Nephron progenitor cell (in vitro differentiated cells): ENCODE data around the gene AK2.

ENCODE experiments used
- DNase-seq: peaks from one replicate; pipeline ENCODE4 v3.0.0; 2021
- H3K27ac Mint-ChIP-seq: 2 replicates; pipeline ENCODE4 v1.8.0; 2021; ENCODE audit warnings: mild to moderate bottlenecking, moderate library complexity, mixed read lengths
- H3K27me3 Mint-ChIP-seq: 2 replicates; pipeline ENCODE4 v1.8.0; 2021; ENCODE audit warnings: mild to moderate bottlenecking, low read depth, mixed read lengths; ENCODE audit not compliant: poor library complexity
- H3K36me3 Mint-ChIP-seq: 2 replicates; pipeline ENCODE4 v1.8.0; 2021; ENCODE audit warnings: low read depth, mixed read lengths
- H3K4me1 Mint-ChIP-seq: 2 replicates; pipeline ENCODE4 v1.8.0; 2021; ENCODE audit warnings: mixed read lengths
- H3K4me3 Mint-ChIP-seq: 2 replicates; pipeline ENCODE4 v1.8.0; 2021; ENCODE audit warnings: mild to moderate bottlenecking, moderate library complexity, mixed read lengths
- H3K9me3 Mint-ChIP-seq: 2 replicates; pipeline ENCODE4 v1.8.0; 2021; ENCODE audit warnings: mild to moderate bottlenecking, moderate library complexity, mixed read lengths
- CTCF ChIP-seq: fragments of 200-600 bp; sonication (generic); IDR thresholded peaks from 2 replicates; pipeline ENCODE4 v1.5.0; 2021; ENCODE audit warnings: antibody characterized with exemption

The AK2 gene

GRCh38 chr1:33008051-33008914 lies 28.4 kb downstream of the AK2 start:
- no peak for TF ChIP-seq CTCF
- DNase-seq, result no peak
- Mint-ChIP-seq H3K4me3 (no peak overlapping the region), H3K36me3 (peaks cover 51% of the 10 kb centered on the region), H3K4me1 (peaks cover 14% of the 10 kb centered on the region), H3K27me3 (no peaks in the 10 kb centered on the region), H3K27ac (peak overlapping the region; percentile 11), H3K9me3 (no peaks in the 10 kb centered on the region)

DNA sequence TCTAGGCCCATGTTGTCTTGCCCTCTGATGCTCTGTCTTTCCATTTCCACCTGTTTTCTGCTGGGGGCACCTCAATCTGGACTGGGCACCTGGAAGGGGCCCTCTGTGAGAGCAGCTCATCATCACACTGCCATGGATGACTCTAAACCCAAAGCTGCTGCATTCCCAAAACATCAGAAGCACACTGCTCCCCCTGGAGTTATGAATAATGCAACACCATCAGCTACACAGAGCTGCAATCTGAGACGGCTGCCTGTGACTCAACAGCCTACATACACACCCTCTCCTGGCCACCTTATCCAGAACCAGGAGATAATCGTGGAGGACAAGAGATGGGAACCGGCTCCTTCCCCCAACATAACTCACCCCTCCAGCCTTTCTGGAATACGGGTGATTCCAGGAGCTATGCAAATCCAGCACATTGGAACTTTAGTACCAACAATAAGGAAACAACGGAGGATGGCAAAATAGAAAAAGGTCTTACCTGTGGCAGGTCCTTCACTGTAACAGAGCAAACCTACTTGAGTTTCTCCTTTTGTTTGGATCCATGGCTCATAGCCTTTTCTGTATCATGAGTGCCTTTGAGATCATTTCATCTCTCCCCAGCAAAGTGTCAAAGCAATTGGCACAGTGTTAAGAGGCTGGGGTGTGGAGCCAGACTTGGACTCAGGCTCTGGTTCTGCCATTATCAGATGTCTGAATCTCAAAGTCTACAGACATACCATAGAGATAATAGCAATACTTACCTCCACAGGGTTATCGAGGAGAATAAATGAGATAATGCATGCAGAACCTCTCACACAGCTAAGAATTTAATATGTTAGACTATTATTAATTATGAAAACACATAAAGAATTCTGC lies 29.3 kb downstream of the AK2 start:
- no peaks in the 10 kb centered on the region for H3K27me3 Mint-ChIP-seq
- DNase-seq, result no peak
- no peak overlapping the region for H3K27ac Mint-ChIP-seq
- peaks cover 52% of the 10 kb centered on the region for H3K36me3 Mint-ChIP-seq
- no peaks in the 10 kb centered on the region for H3K9me3 Mint-ChIP-seq
- no peak overlapping the region for H3K4me3 Mint-ChIP-seq
- no peak for TF ChIP-seq CTCF
- H3K4me1 Mint-ChIP-seq, result peaks cover 14% of the 10 kb centered on the region

DNA sequence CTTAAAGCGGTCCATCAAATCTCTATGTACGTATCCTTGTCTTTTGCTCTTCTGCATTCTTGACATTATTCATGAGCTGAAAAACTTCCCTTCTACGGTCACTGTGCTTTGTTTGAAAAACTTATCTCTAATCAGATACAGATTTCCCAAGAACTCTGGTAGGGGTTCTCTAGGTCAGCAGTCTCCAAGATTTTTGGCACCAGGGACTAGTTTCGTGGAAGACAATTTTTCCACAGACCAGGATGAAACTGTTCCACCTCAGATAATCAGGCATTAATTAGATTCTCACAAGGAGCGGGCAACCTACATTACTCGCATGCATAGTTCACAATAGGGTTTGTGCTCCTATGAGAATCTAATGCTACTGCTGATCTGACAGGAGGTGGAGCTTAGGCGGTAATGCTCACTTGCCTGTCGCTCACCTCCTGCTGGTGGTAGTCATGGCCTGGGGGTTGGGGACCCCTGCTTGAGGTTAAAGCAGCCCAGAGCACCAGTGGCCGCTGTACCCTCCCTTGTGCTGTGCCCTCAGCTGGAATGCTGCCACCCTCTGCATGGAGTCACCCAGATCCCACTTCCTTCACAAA lies 30.8 kb downstream of the AK2 start:
- Mint-ChIP-seq H3K9me3 (no peaks in the 10 kb centered on the region), H3K4me3 (no peak overlapping the region), H3K27me3 (no peaks in the 10 kb centered on the region), H3K36me3 (peaks cover 38% of the 10 kb centered on the region), H3K27ac (peak overlapping the region; percentile 81), H3K4me1 (peaks cover 14% of the 10 kb centered on the region)
- TF ChIP-seq CTCF, result no peak
- DNase-seq, result no peak

- Mint-ChIP-seq H3K4me3 (no peak overlapping the region), H3K27ac (no peak overlapping the region), H3K9me3 (no peaks in the 10 kb centered on the region), H3K4me1 (peaks cover 20% of the 10 kb centered on the region), H3K27me3 (no peaks in the 10 kb centered on the region), H3K36me3 (peaks cover 32% of the 10 kb centered on the region)
- no peak for TF ChIP-seq CTCF
- no peak for DNase-seq
Measured at GRCh38 chr1:33005117-33005837, 31.4 kb downstream of the AK2 start.

- Mint-ChIP-seq H3K4me1 (peaks cover 22% of the 10 kb centered on the region), H3K27me3 (no peaks in the 10 kb centered on the region), H3K9me3 (no peaks in the 10 kb centered on the region), H3K27ac (no peak overlapping the region), H3K4me3 (no peak overlapping the region), H3K36me3 (peaks cover 30% of the 10 kb centered on the region)
- no peak for DNase-seq
- no peak for TF ChIP-seq CTCF
Measured at GRCh38 chr1:33004613-33005012, 32.1 kb downstream of the AK2 start.
